UCSD-AML1 (cell line): Measurements from ENCODE around the gene ABCC4.
"Not testable (repeated sequence)": the region's sequence is repeated elsewhere in the genome, so short reads cannot be mapped to it uniquely, and the experiment has no call there.

Source experiments
- DNase-seq: peaks from one replicate; lab custom pipeline; 2025; ENCODE audit not compliant: unreplicated experiment; lab: John Stamatoyannopoulos, UW

The ABCC4 gene

GRCh38 chr13:95229855-95230254, 71.4 kb downstream of the ABCC4 start:
- no peak for DNase-seq

GRCh38 chr13:95228130-95228529, 73.1 kb downstream of the ABCC4 start:
- peak; percentile 38 for DNase-seq

- DNase-seq = no peak
Observed at GRCh38 chr13:95226932-95227695, 74.1 kb downstream of the ABCC4 start.

- no peak for DNase-seq
Observed at GRCh38 chr13:95226476-95226875, 74.8 kb downstream of the ABCC4 start.

- no peak for DNase-seq
Observed at GRCh38 chr13:95226050-95226449, 75.2 kb downstream of the ABCC4 start.

- DNase-seq = no peak
Observed at GRCh38 chr13:95224064-95224463, 77.2 kb downstream of the ABCC4 start.

GRCh38 chr13:95222733-95223018, 78.6 kb downstream of the ABCC4 start:
- no peak for DNase-seq

GRCh38 chr13:95221971-95222732, 79.1 kb downstream of the ABCC4 start:
- no peak for DNase-seq

GRCh38 chr13:95220611-95221010, 80.6 kb downstream of the ABCC4 start:
- no peak for DNase-seq

- no peak for DNase-seq
Observed at GRCh38 chr13:95217920-95218830, 83.1 kb downstream of the ABCC4 start.

GRCh38 chr13:95216182-95216581, 85.1 kb downstream of the ABCC4 start:
- no peak for DNase-seq

GRCh38 chr13:95212983-95213850, 88.0 kb downstream of the ABCC4 start:
- peak; percentile 23 for DNase-seq

GRCh38 chr13:95209109-95209508, 92.1 kb downstream of the ABCC4 start:
- DNase-seq = no peak

GRCh38 chr13:95207769-95208366, 93.4 kb downstream of the ABCC4 start:
- no peak for DNase-seq

GRCh38 chr13:95206116-95206515, 95.1 kb downstream of the ABCC4 start:
- no peak for DNase-seq

GRCh38 chr13:95204231-95204765, 97.0 kb downstream of the ABCC4 start:
- DNase-seq = no peak

- no peak for DNase-seq
Observed at GRCh38 chr13:95201814-95202651, 99.2 kb downstream of the ABCC4 start.

GRCh38 chr13:95200386-95200957, 100.8 kb downstream of the ABCC4 start:
- not testable (repeated sequence) for DNase-seq

GRCh38 chr13:95199896-95200295, 101.4 kb downstream of the ABCC4 start:
- DNase-seq = no peak
